RWPE1 (cell line): ENCODE data around the gene PIP4K2A.
A peak's percentile ranks its signal among the peaks of the same experiment; 100 is the strongest.

ENCODE experiments used
- CTCF ChIA-PET: fragments of 350-600 bp; sonication (Branson Sonifier 250); formaldehyde crosslinking; extraction: SDS; loops from one replicate; lab custom pipeline; 2021; lab: Yijun Ruan, JAX
- POLR2A ChIA-PET: fragments of 400-600 bp; formaldehyde crosslinking; extraction: SDS; loops from one replicate; lab custom pipeline; 2020; ENCODE audit warnings: antibody characterized with exemption; ENCODE audit not compliant: low non-redundant PET; lab: Yijun Ruan, JAX
- DNase-seq: peaks from one replicate; pipeline ENCODE4 v3.0.0; 2012; ENCODE audit warnings: low spot score
- H3K27ac ChIP-seq: fragments of 450-650 bp; 2 replicates; pipeline ENCODE4 v1.5.1; 2017
- TF ChIP-seq, protein P1 (sequence below): fragments of 450-650 bp; conservative IDR thresholded peaks from 2 replicates; pipeline ENCODE4 v1.5.1; 2017; ENCODE audit warnings: low read depth, mild to moderate bottlenecking

Gene PIP4K2A

DNA sequence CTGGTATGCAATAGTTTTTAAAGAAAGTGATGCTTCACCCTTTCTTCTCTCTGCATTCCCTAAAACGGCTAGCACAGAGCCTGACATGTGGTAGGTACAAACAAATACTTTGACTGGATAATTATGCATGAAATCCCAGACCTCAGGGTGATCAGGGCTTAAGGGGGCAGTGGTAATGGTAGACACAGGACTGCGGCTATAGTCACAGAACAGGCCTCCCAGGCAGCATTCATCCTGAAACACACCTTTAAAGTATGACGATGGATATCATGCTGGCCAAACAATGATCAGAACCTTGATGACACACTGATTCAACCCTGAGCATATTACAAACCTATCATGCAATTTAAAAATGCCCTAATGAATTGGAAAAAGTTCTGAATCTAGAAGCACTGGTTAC is 110.8 kb downstream of the PIP4K2A start:
- TF ChIP-seq, protein P1, sequence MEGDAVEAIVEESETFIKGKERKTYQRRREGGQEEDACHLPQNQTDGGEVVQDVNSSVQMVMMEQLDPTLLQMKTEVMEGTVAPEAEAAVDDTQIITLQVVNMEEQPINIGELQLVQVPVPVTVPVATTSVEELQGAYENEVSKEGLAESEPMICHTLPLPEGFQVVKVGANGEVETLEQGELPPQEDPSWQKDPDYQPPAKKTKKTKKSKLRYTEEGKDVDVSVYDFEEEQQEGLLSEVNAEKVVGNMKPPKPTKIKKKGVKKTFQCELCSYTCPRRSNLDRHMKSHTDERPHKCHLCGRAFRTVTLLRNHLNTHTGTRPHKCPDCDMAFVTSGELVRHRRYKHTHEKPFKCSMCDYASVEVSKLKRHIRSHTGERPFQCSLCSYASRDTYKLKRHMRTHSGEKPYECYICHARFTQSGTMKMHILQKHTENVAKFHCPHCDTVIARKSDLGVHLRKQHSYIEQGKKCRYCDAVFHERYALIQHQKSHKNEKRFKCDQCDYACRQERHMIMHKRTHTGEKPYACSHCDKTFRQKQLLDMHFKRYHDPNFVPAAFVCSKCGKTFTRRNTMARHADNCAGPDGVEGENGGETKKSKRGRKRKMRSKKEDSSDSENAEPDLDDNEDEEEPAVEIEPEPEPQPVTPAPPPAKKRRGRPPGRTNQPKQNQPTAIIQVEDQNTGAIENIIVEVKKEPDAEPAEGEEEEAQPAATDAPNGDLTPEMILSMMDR = no peak
- no peak for DNase-seq
- ChIA-PET CTCF (no interaction called here), POLR2A (no interaction called here)
- no peak overlapping the region for H3K27ac ChIP-seq

DNA sequence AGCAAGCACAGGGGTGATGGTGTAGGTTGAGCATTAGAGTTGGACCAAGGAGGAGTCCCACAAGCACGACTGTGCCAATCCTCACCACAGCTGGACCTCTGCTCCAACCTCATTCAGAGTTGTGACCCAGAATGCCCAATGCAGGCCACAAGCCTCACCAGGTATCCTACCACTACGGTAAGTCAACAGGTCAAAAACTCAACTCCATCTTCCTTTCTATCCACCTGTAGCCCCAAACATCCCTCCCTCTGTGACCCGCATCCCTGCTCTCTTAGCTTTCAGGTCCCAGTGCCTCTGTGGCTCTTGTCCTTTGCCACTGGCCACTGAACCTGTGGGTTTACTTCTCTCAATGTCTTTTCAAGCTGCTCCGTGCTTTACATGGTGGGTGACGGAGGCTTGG is 112.8 kb downstream of the PIP4K2A start:
- CTCF ChIA-PET = no interaction called here
- DNase-seq = no peak
- TF ChIP-seq, protein P1 = no peak
- POLR2A ChIA-PET = no interaction called here
- no peak overlapping the region for H3K27ac ChIP-seq

DNA sequence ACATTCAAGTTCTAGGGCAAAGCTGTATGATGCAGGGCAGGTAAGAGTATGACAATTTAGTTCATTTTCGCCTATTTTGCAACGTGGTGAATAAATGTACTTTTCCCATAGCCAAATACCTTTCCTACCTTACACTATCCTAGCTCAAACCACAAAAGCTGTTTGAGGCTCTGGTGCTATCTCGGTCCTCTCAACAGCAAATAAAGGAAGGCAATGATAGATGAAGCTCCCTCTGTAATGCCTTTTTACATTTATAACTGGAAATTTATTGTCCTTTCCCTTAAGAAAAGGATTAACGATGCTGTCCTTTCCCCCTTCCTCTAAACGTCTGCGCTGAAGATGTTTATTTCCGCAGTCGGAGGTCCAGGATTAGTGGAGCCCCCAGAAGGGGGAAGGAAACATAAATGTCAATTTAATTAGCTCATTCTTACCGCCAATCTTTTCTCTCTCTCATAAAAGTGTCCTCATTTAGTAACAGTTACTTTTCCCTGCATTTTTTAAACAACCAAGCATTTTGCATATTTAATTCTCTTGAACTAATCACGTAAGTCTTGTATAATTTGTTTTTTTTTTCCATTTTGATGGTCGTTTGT is 114.6 kb downstream of the PIP4K2A start:
- ChIA-PET POLR2A (no interaction called here), CTCF (no interaction called here)
- peak overlapping the region; percentile 39; the same call in 1 of the 2 replicates for H3K27ac ChIP-seq
- no peak for DNase-seq
- TF ChIP-seq, protein P1 = no peak

DNA sequence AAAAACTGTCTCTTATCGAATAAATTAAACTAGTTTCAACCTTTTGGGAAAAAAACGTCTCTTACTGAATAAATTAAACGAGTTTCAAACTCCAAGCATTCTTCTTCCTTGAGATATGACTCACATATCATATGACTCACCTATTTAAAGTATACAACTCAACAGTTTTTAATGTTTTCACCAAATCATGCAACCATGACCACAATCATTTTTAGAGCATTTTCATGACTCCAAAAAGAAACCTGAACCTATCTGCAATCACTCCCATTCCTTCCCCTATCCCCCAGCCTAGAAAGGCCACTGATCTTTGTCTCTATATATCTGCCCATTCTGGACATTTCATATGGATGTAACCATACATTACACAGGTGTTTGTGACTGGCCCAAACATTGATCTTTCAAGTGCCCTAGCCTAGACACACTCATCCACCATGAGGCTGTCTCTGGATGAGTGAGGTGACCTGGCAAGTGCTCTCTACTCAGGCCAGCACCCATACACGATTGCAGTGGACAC is 115.3 kb downstream of the PIP4K2A start:
- H3K27ac ChIP-seq = peak overlapping the region; percentile 39; the same call in 1 of the 2 replicates

DNA sequence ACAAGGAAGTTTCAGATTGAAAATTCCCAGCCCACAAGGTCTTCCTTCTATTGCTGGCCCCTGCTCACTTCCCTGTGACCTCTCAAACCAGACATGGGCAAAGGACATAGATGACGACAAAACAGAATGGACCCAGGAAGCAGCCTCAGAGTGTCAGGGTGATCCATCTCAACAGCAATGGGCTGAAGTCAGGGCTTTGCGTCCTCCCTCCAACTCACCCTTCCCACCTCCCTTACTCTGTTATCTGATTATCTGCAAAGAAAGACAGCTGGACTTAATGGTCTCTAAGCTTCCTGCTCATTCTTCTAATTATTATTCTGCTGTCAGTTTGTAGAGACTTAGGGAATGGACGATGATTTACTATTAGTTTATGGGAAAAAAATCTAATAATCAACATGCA is 115.9 kb downstream of the PIP4K2A start:
- ChIA-PET CTCF (no interaction called here), POLR2A (no interaction called here)
- no peak for DNase-seq
- no peak overlapping the region for H3K27ac ChIP-seq
- TF ChIP-seq, protein P1 = no peak

More for the DNA sequence above, 115.3 kb downstream of the PIP4K2A start:
- ChIA-PET CTCF (no interaction called here), POLR2A (no interaction called here)
- TF ChIP-seq, protein P1 = no peak
- DNase-seq = peak; percentile 63

DNA sequence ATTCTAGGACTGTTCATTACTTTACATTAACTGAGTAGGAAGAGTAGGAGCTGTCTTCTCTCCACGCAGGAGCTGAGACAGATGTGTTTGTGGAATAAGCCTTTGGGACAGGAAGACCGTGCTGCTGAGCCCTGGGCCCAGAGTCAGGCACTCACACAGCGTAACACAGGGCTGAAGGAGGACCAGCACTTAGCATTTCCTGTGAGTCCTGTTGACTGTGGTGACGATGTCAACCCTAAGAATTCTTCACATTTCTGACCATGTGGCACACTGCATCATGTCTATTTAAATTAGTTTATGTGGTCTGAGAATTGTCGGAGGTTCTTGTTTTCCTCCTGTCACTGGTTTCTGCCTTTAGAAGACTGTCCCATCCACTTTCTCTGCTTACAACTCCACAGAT is 117.2 kb downstream of the PIP4K2A start:
- POLR2A ChIA-PET = no interaction called here
- CTCF ChIA-PET = interaction anchor here (0.7 kb wide), 1 partner anchor 178 kb away, joined by 3 read pairs; no protein-coding TSS in a partner anchor
- DNase-seq = no peak
- no peak overlapping the region for H3K27ac ChIP-seq
- TF ChIP-seq, protein P1 = no peak
